ENCODE data around the gene RFT1.

GRCh38 chr3:53080612-53081205 is 49.5 kb downstream of the RFT1 start:
- TF ChIP-seq POLR2A (IDR thresholded peaks at IDR 0.05), result no peak
- TF ChIP-seq CTCF (IDR thresholded peaks at IDR 0.05 in 8 of 11, conservative IDR thresholded peaks at IDR 0.05 in 3 of 11), result no peak
- no peak for TF ChIP-seq POLR2AphosphoS5 (IDR thresholded peaks at IDR 0.05)

All from spleen (tissue), 7 donors.